Fibroblast of the aortic adventitia (primary cell): ENCODE results near the gene PCDH9. TPM values are rescaled to one million over a fixed set of nuclear protein-coding genes. Genes with fewer than 3 reads are reported as not detected.

Experiments used
- DNase-seq: peaks from one replicate; pipeline ENCODE4 v3.0.0-alpha.2; 2010; ENCODE audit warnings: low read depth
- H3K4me3 ChIP-seq: 2 replicates; pipeline ENCODE4 v1.5.1; 2011; ENCODE audit warnings: low read depth, mild to moderate bottlenecking, control low read depth, low read length, moderate library complexity
- CTCF ChIP-seq: IDR thresholded peaks from 2 replicates; pipeline ENCODE4 v1.5.1; 2011; ENCODE audit warnings: mild to moderate bottlenecking, low read length, control low read depth, inconsistent platforms; ENCODE audit not compliant: insufficient read depth
- total RNA-seq: library from RNA; depleted of rRNA; stranded (reverse); fragments of >200 nt; gene quantifications from 2 replicates; pipeline ENCODE4 v1.2.3, GENCODE V29; 2012; ENCODE audit warnings: low replicate concordance

PCDH9 gene
- total RNA-seq, 1 donor = 19.0 TPM

- H3K4me3 ChIP-seq = no peak overlapping the region
- DNase-seq = no peak
- no peak for TF ChIP-seq CTCF
These were observed 303.8 kb downstream of the PCDH9 start for GRCh38 chr13:66926200-66926850.

GRCh38 chr13:66922444-66922843 is 307.7 kb downstream of the PCDH9 start:
- no peak overlapping the region for H3K4me3 ChIP-seq
- no peak for TF ChIP-seq CTCF
- no peak for DNase-seq

- DNase-seq = no peak
- no peak for TF ChIP-seq CTCF
- no peak overlapping the region for H3K4me3 ChIP-seq
These were observed 308.7 kb downstream of the PCDH9 start for GRCh38 chr13:66921437-66921836.

- DNase-seq = peak; percentile 18
- TF ChIP-seq CTCF = no peak
- no peak overlapping the region for H3K4me3 ChIP-seq
These were observed 314.4 kb downstream of the PCDH9 start for GRCh38 chr13:66915596-66916185.

GRCh38 chr13:66914155-66914554 is 316.0 kb downstream of the PCDH9 start:
- no peak for DNase-seq
- no peak overlapping the region for H3K4me3 ChIP-seq
- no peak for TF ChIP-seq CTCF

- TF ChIP-seq CTCF = no peak
These were observed 318.7 kb downstream of the PCDH9 start for GRCh38 chr13:66911411-66911939.

More at GRCh38 chr13:66911411-66911939, 318.7 kb downstream of the PCDH9 start:
- H3K4me3 ChIP-seq = no peak overlapping the region
- no peak for DNase-seq
